Panc1 (cell line): ENCODE results near the gene RGS10.

Experiments used
- POLR2AphosphoS5 ChIP-seq: IDR thresholded peaks from 2 replicates; pipeline ENCODE4 v1.6.1; 2012; ENCODE audit warnings: mild to moderate bottlenecking, low read depth, low read length, moderate library complexity
- REST ChIP-seq, 2 experiments: IDR thresholded peaks; 2 replicates each; pipeline ENCODE4 v1.6.1; 2011 to 2012; ENCODE audit warnings: low read depth in 2 of 2, control low read depth in 1 of 2, low read length in 1 of 2, mild to moderate bottlenecking in 1 of 2, moderate library complexity in 1 of 2; ENCODE audit not compliant: insufficient read depth in 1 of 2
- TCF7L2 ChIP-seq: IDR thresholded peaks from 2 replicates; pipeline ENCODE4 v1.6.1; 2011; ENCODE audit warnings: mild to moderate bottlenecking, low read depth, low read length, inconsistent platforms
- TF ChIP-seq, protein P1 (sequence below): fragments of 450-650 bp; IDR thresholded peaks from 2 replicates; pipeline ENCODE4 v1.5.1; 2017; ENCODE audit warnings: mild to moderate bottlenecking

GRCh38 chr10:119536508-119537025, 6.0 kb downstream of the RGS10 start:
- TF ChIP-seq, protein P1, sequence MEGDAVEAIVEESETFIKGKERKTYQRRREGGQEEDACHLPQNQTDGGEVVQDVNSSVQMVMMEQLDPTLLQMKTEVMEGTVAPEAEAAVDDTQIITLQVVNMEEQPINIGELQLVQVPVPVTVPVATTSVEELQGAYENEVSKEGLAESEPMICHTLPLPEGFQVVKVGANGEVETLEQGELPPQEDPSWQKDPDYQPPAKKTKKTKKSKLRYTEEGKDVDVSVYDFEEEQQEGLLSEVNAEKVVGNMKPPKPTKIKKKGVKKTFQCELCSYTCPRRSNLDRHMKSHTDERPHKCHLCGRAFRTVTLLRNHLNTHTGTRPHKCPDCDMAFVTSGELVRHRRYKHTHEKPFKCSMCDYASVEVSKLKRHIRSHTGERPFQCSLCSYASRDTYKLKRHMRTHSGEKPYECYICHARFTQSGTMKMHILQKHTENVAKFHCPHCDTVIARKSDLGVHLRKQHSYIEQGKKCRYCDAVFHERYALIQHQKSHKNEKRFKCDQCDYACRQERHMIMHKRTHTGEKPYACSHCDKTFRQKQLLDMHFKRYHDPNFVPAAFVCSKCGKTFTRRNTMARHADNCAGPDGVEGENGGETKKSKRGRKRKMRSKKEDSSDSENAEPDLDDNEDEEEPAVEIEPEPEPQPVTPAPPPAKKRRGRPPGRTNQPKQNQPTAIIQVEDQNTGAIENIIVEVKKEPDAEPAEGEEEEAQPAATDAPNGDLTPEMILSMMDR = no peak
- TF ChIP-seq POLR2AphosphoS5 (no peak), REST (IDR thresholded peaks at IDR 0.05; ENCODE audit: insufficient read depth in 1 of 2, low read depth in 2 of 2, low read length in 1 of 2) (no peak), TCF7L2 (no peak)
